GM21423 (cell line): Measurements from ENCODE around the gene ZNF212.

Experiments used
- ATAC-seq: cut with Tn5 transposase; IDR thresholded peaks from one replicate; pipeline ENCODE4 v1.9.1; 2021; ENCODE audit warnings: mild to moderate bottlenecking, moderate library complexity; ENCODE audit not compliant: unreplicated experiment

ZNF212 gene

GRCh38 chr7:149284850-149285585, 45.6 kb downstream of the ZNF212 start:
- ATAC-seq, result peak; percentile 97

DNA sequence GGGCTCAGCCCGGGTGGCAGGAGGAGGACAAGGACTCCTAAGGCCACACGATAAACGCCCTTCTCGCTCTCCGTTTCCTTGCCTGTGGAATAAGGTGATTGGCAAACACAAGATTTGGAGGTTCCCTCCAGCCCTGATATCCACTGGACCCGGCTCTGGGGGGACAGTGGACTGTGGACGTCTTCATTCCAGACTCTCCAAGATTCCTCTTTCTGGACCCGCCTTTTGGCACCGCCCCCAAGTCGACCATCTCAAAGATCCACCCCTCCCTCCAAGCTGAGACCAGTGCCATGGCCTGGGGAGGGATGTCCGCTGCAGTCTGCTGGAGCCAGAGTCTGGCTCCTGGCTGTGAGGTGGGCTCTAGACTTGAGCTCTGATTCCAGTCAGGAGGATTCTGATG, 46.2 kb downstream of the ZNF212 start:
- no peak for ATAC-seq

DNA sequence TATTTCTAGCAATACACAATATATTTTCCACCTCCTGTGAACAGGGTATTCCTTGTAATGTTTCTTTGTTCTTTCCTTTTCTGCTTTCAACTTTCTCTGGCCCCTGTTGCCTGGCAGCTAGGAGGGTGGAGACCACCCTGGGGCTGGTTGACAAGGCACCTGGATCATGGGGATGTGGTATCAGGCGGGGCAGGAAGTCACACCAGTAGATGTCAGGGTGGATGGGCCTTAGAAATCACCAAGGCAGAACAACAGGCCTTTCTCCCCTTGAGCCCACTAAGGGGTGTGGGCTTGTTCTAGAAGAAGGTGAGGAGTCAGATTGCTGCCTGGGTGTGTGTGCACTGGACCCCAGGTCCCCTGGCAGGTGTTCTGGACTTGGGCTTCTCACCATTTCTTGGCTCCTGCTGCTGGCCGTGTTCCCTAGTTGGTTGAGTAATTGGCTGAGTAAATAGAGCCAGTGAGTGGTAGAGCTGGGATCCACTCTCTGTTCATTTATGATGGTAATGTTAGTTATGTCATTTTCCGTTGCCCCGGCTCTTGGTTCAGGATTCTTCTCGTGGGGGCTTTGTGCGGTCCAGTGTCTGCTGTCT, 47.5 kb downstream of the ZNF212 start:
- no peak for ATAC-seq

DNA sequence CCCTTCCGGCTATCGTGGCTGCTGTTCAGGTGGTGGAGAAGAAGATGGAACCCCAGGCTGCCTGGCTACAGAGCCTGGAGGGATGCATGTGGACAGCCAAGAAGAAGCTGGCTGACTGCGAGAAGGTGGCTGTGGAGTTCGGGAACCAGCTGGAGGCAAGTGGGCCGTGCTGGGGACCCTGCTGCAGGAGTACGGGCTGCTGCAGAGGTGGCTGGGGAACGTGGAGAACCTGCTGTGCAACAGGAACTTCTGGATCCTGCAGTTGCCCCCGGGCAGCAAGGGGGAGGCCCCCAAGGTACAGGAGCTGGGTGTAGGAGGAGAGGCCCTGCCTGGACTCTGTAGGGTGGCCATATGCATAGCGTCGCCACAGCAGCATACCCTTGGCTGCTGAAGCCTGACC, 48.2 kb downstream of the ZNF212 start:
- no peak for ATAC-seq

DNA sequence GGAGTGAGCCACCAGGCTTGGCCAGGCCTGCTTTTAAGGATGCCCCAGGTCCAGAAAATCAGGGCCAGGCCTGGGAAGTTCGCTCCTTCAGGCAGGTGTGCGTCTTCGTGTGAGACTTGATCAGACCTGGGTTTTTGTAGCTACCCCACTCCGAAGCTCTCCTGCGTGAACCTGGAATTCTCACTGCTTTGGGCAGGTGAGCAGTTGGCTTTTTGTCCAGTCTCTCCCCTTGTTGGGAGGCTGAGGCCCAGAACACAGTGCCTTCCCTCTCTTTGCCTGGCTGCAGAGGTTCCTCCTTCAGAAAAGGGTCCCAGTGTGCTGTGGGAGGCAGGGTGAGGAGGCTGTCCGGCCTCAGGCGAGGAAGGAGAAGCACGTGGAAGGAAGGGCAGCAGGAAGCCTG, 49.8 kb downstream of the ZNF212 start:
- ATAC-seq, result no peak

DNA sequence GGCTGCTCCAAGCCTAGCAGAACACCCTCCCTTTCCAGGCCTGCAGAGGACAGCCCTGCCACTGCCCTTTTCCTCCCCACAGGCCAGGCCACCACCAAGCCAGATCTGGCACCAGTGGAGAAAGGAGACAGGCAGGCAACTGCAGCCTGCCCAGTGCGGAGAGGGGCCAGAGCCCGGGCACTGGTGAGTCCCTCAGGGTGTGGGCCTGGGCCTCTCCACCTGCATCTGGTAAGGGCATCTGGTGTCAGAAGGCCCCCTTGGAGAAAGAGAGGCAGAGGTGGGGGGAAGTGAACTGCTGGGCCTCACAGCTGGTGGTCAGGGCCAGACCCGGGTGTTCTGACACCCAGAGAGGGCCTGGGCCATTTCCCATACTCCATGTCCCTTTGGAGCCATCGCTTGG, 50.4 kb downstream of the ZNF212 start:
- ATAC-seq, result no peak

- ATAC-seq, result no peak
Measured at GRCh38 chr7:149291036-149291780, 51.8 kb downstream of the ZNF212 start.

- no peak for ATAC-seq
Measured at GRCh38 chr7:149291781-149292461, 52.5 kb downstream of the ZNF212 start.

DNA sequence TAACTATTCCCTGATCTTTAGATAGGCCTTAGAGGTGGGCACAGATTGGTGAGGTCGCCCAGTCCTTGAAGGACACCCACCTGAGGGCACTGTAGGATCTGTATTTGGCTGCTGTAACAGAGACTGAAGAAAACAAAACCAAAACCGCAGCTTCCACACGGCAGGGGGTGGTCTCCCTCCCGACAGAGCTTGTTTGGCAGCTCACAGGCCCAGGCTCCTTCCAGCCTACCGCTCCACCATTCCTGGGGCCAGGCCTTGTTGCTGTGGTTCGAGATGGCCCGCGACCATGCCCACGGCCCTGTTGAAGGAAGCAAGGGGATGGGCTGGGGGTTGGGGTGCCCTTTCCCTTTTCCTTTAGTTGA, 53.0 kb downstream of the ZNF212 start:
- ATAC-seq, result no peak

GRCh38 chr7:149293338-149293737, 53.9 kb downstream of the ZNF212 start:
- ATAC-seq, result no peak

GRCh38 chr7:149293946-149294633, 54.6 kb downstream of the ZNF212 start:
- ATAC-seq, result no peak

DNA sequence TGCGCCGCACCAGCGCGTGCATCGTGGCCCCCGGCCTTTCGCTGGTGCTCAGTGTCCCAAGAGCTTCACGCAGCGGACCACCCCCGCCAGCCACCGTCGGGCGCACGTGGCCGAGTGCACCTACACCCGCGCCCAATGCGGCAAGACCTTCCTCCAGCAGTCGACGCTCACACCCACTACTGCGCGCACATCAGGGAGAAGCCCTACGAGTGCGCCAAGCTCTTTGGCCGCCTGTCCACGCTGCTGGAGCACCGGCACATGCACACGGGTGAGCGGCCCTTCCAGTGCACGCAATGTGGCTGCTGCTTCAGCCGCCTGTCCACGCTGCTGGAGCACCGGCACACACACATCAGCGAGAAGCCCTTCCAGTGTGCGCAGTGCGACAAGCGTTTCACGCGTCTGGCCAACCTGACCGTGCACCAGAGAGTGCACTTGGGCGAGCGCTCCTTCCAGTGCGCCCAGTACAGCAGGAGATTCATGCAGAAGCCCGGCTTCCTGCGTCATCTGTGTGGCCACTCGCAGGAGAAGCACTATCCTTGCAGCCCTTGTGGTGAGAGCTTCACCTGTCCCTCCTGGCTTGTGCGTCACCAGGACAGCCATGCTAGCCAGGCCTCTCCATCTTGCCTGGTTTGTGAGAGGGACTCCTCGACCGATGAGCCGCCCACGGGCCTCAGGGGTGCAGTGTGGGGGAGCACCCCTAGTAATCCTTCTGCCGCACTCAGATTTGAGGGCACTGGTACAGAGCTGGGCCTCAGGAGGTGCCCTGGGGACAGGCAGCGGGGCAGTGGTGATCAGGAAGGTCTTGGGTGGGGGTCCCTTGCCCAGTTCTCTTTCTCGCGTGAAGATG, 55.4 kb downstream of the ZNF212 start:
- ATAC-seq, result no peak

- ATAC-seq, result no peak
Measured at GRCh38 chr7:149295481-149295850, 56.0 kb downstream of the ZNF212 start.

GRCh38 chr7:149296368-149296767, 56.9 kb downstream of the ZNF212 start:
- no peak for ATAC-seq

DNA sequence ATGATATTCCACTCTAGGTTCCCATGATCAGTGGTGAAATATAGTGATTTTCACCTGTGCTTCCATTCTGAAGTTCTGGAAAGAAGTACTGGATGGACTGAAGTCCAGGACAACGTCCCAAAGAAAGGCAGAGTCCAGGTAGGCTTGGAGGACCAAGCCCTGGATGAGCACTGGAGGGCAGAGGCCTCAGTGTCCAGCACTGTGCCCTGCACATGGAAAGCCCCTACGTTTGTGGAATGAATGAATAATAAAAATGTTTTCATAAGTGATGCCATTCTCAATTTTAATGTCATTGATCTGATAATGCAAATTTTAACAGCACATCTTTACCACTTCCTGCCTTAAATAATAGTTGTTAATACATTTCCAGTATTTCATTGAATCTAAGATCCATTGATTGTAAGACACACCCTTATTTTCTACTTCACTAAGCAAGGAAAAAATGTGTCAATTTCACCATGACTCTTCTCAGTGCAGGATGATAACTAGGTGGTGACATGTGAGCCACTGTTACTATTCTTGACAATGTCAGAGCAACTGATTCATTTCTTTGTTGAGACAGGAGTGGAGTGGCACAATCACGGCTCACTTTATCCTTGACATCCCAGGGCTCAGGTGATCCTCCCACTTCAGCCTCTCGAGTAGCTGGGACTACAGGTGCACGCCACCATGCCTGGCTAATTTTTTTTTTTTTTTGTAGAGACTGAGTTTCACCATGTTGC, 57.7 kb downstream of the ZNF212 start:
- ATAC-seq, result no peak

DNA sequence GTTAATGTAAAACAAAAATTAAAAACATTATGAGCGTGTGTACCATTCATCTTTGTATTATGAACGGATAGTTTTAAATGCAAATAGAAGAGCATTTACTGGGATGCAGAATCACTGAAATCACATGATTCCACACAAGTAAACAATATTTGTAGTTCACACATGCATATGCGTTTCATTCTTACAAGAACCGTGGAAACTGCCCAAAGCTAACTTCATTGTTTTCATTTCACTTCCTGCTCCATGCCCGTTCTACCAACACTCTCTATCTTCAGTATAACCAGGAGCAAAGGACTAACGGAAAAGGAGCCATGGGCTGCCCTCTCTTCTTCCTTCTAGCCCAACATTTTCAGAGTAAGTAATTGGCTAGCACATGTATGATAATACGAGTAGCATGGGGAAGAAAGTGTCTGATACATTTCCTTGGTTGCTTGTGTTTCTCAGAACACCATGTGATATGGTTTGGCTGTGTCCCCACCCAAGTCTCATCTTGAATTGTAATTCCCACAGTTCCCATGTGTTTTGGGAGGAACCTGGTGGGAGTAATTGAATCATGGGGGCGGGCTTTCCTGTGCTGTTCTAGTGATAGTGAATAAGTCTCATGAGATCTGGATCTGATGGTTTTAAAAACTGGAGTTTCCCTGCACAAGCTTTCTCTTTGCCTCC, 61.3 kb downstream of the ZNF212 start:
- ATAC-seq, result no peak

GRCh38 chr7:149302222-149302621, 62.8 kb downstream of the ZNF212 start:
- ATAC-seq, result no peak

GRCh38 chr7:149302865-149303264, 63.4 kb downstream of the ZNF212 start:
- ATAC-seq, result no peak

- no peak for ATAC-seq
Measured at GRCh38 chr7:149304006-149304405, 64.6 kb downstream of the ZNF212 start.
